Thyroid gland (tissue), 4 donors: ENCODE results near the gene PRR4. TPM values are rescaled to one million over a fixed set of nuclear protein-coding genes. Genes with fewer than 3 reads are reported as not detected.

Source experiments
- DNase-seq, 2 donors: peaks; one replicate each; pipeline ENCODE4 v3.0.0-alpha.2; 2019
- H3K27ac ChIP-seq, 3 donors: fragments of 200-600 bp; sonication (generic); 1 replicate in 2 of 3; 2 replicates in 1 of 3; pipeline ENCODE4 v1.5.1; 2016 to 2019; ENCODE audit warnings: mild to moderate bottlenecking in 1 of 3, moderate library complexity in 1 of 3
- H3K27me3 ChIP-seq: fragments of 200-600 bp; sonication (generic); one replicate; pipeline ENCODE4 v1.5.1; 2019
- H3K36me3 ChIP-seq, 2 donors: fragments of 200-600 bp; sonication (generic); one replicate each; pipeline ENCODE4 v1.5.1; 2016 to 2019
- H3K4me1 ChIP-seq, 2 donors: fragments of 200-600 bp; sonication (generic); one replicate each; pipeline ENCODE4 v1.5.1; 2017 to 2019
- H3K4me3 ChIP-seq, 3 donors: fragments of 200-600 bp; sonication (generic); replicated peaks in 1 of 3; 1 replicate in 2 of 3; 2 replicates in 1 of 3; pipeline ENCODE4 v1.5.1; 2016; ENCODE audit warnings: mild to moderate bottlenecking in 1 of 3
- H3K9me3 ChIP-seq: fragments of 200-600 bp; sonication (generic); one replicate; pipeline ENCODE4 v1.5.1; 2017
- POLR2A ChIP-seq, 2 donors: fragments of 450-650 bp; IDR thresholded peaks; one replicate each; pipeline ENCODE4 v1.6.1; 2017; ENCODE audit warnings: antibody characterized with exemption in 2 of 2, mild to moderate bottlenecking in 2 of 2, moderate library complexity in 1 of 2
- WGBS, 2 donors: methylation state at CpG; one replicate each; pipeline ENCODE4 v1.1.5; 2017; 5-methylcytosine and 5-hydroxymethylcytosine counted together
- intact Hi-C: fragments of 100-400 bp; cut with DNase I; formaldehyde crosslinking; loops from one replicate; pipeline ENCODE4 v1.15.1; 2023
- total RNA-seq, 4 donors: library from RNA; depleted of rRNA; stranded (reverse); fragments of >200 nt; gene quantifications; one replicate each; pipeline ENCODE4 v1.2.3, GENCODE V29; 2016
- TF ChIP-seq, protein P1 (sequence below), 6 experiments: fragments of 200-600 bp in 3 of 6; fragments of 450-650 bp in 3 of 6; sonication (generic) in 3 of 6; IDR thresholded peaks; one replicate each; pipeline ENCODE4 v1.5.1; 2016 to 2019; ENCODE audit warnings: antibody characterized with exemption in 6 of 6, mild to moderate bottlenecking in 2 of 6, inconsistent platforms in 1 of 6, moderate library complexity in 1 of 6

The PRR4 gene, protein sequence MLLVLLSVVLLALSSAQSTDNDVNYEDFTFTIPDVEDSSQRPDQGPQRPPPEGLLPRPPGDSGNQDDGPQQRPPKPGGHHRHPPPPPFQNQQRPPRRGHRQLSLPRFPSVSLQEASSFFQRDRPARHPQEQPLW
- total RNA-seq: 1 to 10 TPM; 4.3 to 8.7 (median 7.8) TPM

DNA sequence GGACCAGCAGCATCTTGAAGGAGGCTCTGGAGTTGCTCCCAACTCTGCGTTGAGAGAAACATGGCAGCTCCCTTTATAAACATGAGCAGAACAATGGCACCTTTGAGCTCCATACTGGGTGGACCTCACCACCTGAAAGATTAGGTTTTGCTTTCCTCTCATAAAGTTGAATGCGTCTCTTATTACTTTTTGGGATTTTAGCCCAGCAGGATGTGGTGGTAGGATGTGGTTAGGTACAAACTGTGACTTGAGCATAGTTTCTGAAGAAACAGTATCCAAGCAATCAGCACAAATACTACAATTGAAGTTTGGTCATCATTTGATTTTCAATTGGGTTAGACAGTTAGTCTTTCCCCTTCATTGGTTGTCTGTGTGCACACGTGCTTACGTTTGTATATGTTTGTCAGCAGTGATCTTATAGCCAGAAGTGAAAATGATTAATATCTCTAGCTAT is at the start of gene PRR4:
Gene PRR4 (minus strand): TSS at position 51 of the 454 bp plus-strand sequence. CDS start 38 bp downstream, at position 13.
- intact Hi-C loops: no loop called here
- Histone ChIP-seq H3K4me1 (no peaks in the 10 kb centered on the region), H3K36me3 (no peaks in the 10 kb centered on the region), H3K27me3 (no peaks in the 10 kb centered on the region), H3K4me3 (no peak within 1 kb of the TSS), H3K9me3 (no peaks in the 10 kb centered on the region), H3K27ac (no peak within 1 kb of the TSS)
- DNase-seq: no peak
- TF ChIP-seq POLR2A (IDR thresholded peaks at IDR 0.05): no peak
- TF ChIP-seq, protein P1, sequence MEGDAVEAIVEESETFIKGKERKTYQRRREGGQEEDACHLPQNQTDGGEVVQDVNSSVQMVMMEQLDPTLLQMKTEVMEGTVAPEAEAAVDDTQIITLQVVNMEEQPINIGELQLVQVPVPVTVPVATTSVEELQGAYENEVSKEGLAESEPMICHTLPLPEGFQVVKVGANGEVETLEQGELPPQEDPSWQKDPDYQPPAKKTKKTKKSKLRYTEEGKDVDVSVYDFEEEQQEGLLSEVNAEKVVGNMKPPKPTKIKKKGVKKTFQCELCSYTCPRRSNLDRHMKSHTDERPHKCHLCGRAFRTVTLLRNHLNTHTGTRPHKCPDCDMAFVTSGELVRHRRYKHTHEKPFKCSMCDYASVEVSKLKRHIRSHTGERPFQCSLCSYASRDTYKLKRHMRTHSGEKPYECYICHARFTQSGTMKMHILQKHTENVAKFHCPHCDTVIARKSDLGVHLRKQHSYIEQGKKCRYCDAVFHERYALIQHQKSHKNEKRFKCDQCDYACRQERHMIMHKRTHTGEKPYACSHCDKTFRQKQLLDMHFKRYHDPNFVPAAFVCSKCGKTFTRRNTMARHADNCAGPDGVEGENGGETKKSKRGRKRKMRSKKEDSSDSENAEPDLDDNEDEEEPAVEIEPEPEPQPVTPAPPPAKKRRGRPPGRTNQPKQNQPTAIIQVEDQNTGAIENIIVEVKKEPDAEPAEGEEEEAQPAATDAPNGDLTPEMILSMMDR (IDR thresholded peaks at IDR 0.05): no peak
- 94 to 97% methylated on average over 4 of the region's 4 CpGs for WGBS, 2 donors

DNA sequence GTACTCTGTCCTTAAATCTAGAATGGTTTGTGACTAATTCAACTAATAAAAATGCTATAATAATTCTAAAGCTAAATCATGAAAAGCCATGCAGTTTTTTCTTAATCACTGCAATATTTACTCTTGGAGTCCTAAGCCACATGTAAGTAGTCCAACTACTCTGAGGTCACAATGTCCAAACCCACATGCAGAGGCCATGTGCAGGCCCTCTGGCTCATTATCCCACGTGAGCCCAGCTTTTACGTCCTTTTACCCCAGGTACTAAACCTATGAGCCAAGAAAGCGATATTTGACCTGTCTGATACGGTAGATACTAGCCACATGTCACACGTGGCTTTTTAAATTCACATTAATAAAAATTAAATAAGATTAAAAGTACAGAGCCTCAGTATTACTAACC is 47.6 kb upstream of the PRR4 start:
- H3K4me1 ChIP-seq: no peaks in the 10 kb centered on the region
- H3K9me3 ChIP-seq: no peaks in the 10 kb centered on the region
- 98% methylated on average over 5 of the region's 5 CpGs for WGBS, 2 donors
- H3K27ac ChIP-seq: no peak overlapping the region
- intact Hi-C loops: no loop called here
- DNase-seq: no peak
- H3K27me3 ChIP-seq: no peaks in the 10 kb centered on the region
- no peaks in the 10 kb centered on the region for H3K36me3 ChIP-seq
- no peak overlapping the region for H3K4me3 ChIP-seq
- TF ChIP-seq, protein P1 (IDR thresholded peaks at IDR 0.05): no peak
- no peak for TF ChIP-seq POLR2A (IDR thresholded peaks at IDR 0.05)

DNA sequence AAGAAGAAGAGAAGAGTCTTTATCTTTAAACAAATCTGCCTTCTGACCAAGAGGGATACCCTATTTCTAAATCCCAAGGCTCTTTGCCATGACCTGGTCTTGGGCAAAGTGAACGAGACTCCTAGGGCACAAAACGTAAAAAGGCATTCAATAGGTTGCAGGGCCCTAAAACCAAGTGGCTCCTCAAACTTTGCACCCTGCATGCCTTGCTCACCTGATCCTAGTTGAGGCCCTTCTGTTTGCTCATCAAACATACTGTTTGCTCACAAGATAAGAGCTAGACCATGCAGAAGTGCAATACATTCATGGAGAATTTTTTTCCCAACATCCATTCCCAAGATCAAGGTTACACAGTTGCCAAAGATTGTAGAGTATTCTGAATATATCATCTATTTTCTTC is 42.7 kb upstream of the PRR4 start:
- no peak for TF ChIP-seq POLR2A (IDR thresholded peaks at IDR 0.05)
- TF ChIP-seq, protein P1 (IDR thresholded peaks at IDR 0.05): no peak
- Histone ChIP-seq H3K27ac (no peak overlapping the region), H3K4me3 (no peak overlapping the region), H3K4me1 (no peaks in the 10 kb centered on the region), H3K27me3 (no peaks in the 10 kb centered on the region), H3K9me3 (no peaks in the 10 kb centered on the region), H3K36me3 (no peaks in the 10 kb centered on the region)
- 83 to 93% methylated on average over 2 of the region's 2 CpGs for WGBS, 2 donors
- no peak for DNase-seq
- intact Hi-C loops: no loop called here

DNA sequence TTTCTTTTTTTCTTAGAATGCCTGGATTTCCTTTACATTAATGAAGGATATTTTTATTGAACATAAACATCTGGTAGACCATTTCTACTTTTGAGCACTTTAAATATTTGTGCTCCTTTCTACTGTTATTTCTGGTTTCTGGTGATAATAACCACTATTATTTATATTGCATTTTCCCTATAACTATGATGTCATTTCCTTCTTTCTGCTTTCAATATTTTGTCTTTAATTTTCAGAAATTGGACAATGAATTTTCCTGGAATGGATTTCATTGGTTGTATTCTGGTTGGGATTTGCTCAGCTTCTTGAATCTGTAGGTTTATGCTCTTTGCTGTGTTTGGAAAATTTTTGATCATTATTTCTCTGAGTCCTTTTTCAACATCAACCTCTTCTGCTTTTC is 40.0 kb upstream of the PRR4 start:
- no peak overlapping the region for H3K27ac ChIP-seq
- no peak for TF ChIP-seq POLR2A (IDR thresholded peaks at IDR 0.05)
- H3K4me3 ChIP-seq: no peak overlapping the region
- no peaks in the 10 kb centered on the region for H3K27me3 ChIP-seq
- no peak for DNase-seq
- H3K36me3 ChIP-seq: no peaks in the 10 kb centered on the region
- no peaks in the 10 kb centered on the region for H3K9me3 ChIP-seq
- no peaks in the 10 kb centered on the region for H3K4me1 ChIP-seq
- intact Hi-C loops: no loop called here

DNA sequence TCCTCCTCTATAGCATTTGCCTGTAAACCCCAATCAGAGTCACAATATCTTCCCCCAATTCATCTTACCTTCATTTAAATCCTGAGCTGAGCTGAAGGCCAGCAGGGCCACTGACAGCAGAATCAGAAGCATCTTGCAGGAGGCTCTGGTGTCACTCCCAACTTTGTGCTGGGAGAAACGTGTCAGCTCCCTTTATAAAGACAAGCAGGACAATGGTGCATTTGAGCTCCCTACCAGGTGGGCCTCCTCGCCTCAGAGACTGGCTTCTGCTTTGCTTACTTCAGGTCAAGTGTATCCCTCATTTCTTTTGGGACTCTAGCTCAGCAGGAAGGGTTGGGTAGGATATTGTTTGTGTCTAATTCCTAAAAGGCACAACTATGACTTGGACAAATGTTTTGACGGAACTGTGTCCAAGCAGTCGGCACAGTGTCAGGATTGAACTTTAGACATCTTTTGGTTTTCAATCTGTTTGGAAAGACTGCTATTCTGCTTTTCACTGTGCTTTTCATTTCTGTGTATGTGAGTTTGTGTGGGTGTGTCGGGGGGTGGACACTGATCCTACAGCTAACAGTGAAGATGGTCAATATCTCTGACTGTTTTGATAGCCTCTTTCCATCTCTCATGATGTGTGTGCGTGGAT is 34.9 kb upstream of the PRR4 start, which contains the start of gene PRH1:
Gene PRH1 (minus strand): TSS at position 170 of the 640 bp plus-strand sequence. CDS start 38 bp downstream, at position 132.
- H3K4me3 ChIP-seq: no peak within 1 kb of the TSS
- no peaks in the 10 kb centered on the region for H3K27me3 ChIP-seq
- no peaks in the 10 kb centered on the region for H3K9me3 ChIP-seq
- no peak for DNase-seq
- no peak within 1 kb of the TSS for H3K27ac ChIP-seq
- intact Hi-C loops: no loop called here
- no peaks in the 10 kb centered on the region for H3K36me3 ChIP-seq
- no peaks in the 10 kb centered on the region for H3K4me1 ChIP-seq
- TF ChIP-seq POLR2A (IDR thresholded peaks at IDR 0.05): no peak
- TF ChIP-seq, protein P1 (IDR thresholded peaks at IDR 0.05): no peak
- WGBS, 2 donors: 90% methylated on average over 6 of the region's 6 CpGs
